Breast epithelium (tissue), 3 donors: ENCODE data around the gene PIAS1.
"Not testable (repeated sequence)": the region's sequence is repeated elsewhere in the genome, so short reads cannot be mapped to it uniquely, and the experiment has no call there.

Source experiments
- POLR2A ChIP-seq: fragments of 450-650 bp; IDR thresholded peaks from one replicate; pipeline ENCODE4 v1.6.1; 2016; ENCODE audit warnings: antibody characterized with exemption, mild to moderate bottlenecking, moderate library complexity
- POLR2AphosphoS5 ChIP-seq, 3 donors: sonication (generic); formaldehyde crosslinking; IDR thresholded peaks; one replicate each; pipeline ENCODE4 v1.6.1; 2017; ENCODE audit warnings: antibody characterized with exemption in 3 of 3
- TF ChIP-seq, protein P1 (sequence below), 3 donors: fragments of 450-650 bp; IDR thresholded peaks; one replicate each; pipeline ENCODE4 v1.5.1; 2016 to 2017; ENCODE audit warnings: antibody characterized with exemption in 3 of 3, mild to moderate bottlenecking in 3 of 3, moderate library complexity in 3 of 3

DNA sequence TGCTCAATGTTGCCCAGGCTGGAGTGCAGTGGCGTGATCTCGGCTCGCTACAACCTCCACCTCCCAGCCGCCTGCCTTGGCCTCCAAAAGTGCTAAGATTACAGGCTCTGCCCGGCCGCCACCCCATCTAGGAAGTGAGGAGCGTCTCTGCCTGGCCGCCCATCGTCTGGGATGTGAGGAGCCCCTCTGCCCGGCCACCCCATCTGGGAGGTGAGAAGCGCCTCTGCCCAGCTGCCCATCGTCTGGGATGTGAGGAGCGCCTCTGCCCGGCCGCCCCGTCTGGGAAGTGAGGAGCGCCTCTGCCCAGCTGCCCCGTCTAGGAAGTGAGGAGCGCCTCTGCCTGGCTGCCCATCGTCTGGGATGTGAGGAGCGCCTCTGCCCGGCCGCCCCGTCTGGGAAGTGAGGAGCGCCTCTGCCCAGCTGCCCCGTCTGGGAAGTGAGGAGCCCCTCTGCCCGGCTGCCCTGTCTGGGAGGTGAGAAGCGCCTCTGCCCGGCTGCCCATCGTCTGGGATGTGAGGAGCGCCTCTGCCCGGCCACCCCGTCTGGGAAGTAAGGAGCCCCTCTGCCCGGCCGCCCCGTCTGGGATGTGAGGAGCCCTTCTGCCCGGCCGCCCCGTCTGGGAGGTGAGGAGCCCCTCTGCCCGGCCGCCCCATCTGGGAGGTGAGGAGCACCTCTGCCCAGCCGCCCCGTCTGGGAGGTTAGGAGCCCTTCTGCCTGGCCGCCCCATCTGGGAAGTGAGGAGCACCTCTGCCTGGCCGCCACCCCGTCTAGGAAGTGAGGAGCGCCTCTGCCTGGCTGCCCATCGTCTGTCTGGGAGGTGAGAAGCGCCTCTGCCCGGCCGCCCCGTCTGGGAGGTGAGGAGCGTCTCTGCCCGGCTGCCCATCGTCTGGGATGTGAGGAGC, 167.7 kb downstream of the PIAS1 start:
- TF ChIP-seq POLR2AphosphoS5 (IDR thresholded peaks at IDR 0.05); POLR2A: not testable (repeated sequence)
- TF ChIP-seq, protein P1, sequence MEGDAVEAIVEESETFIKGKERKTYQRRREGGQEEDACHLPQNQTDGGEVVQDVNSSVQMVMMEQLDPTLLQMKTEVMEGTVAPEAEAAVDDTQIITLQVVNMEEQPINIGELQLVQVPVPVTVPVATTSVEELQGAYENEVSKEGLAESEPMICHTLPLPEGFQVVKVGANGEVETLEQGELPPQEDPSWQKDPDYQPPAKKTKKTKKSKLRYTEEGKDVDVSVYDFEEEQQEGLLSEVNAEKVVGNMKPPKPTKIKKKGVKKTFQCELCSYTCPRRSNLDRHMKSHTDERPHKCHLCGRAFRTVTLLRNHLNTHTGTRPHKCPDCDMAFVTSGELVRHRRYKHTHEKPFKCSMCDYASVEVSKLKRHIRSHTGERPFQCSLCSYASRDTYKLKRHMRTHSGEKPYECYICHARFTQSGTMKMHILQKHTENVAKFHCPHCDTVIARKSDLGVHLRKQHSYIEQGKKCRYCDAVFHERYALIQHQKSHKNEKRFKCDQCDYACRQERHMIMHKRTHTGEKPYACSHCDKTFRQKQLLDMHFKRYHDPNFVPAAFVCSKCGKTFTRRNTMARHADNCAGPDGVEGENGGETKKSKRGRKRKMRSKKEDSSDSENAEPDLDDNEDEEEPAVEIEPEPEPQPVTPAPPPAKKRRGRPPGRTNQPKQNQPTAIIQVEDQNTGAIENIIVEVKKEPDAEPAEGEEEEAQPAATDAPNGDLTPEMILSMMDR (IDR thresholded peaks at IDR 0.05): not testable (repeated sequence)
